HG03159 (cell line): Measurements from ENCODE around the gene PCSK6.

ENCODE experiments used
- ATAC-seq: cut with Tn5 transposase; IDR thresholded peaks from one replicate; pipeline ENCODE4 v1.9.1; 2021; ENCODE audit warnings: mild to moderate bottlenecking, moderate library complexity; ENCODE audit not compliant: unreplicated experiment

PCSK6 gene

DNA sequence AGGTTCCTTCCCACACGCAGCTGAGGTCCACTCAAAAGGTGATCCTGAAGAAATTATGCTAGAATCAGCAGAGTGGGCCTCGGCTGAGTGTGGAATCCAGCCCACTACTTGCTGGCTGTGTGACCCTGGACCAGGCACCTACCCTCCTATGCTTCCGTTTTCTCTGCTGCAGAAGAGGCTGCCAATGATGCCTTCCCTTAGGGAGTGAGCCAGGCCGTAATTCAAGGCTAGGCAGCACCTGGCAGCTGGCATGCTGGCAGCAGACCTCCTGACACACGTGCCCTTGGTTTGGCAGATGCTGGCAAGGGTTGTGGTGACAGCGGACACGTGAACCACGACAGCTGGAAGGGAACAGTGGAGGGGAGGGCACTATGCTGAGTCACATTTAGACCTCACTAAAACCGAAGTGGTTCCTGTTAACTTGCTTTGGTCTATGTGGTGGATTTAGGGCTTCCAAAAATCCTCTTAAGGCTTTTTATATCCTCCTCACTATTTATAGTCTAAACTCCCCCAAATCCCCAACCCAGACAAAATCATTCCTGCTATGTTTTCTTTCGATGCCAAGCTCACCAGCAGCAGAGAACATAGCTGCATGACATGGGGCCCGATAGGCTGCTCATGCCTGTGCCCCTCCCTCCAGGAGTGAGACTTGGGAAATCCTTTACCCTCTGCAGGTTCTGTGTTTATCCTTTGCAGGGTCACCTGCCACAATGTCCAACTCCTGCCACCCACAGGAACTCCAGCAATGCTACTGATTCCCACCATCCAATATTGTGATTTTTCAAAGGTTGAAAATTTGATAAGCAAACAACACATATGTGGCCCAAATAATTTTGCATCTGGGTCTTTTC is 10.6 kb upstream of the PCSK6 start:
- peak; percentile 65 for ATAC-seq

DNA sequence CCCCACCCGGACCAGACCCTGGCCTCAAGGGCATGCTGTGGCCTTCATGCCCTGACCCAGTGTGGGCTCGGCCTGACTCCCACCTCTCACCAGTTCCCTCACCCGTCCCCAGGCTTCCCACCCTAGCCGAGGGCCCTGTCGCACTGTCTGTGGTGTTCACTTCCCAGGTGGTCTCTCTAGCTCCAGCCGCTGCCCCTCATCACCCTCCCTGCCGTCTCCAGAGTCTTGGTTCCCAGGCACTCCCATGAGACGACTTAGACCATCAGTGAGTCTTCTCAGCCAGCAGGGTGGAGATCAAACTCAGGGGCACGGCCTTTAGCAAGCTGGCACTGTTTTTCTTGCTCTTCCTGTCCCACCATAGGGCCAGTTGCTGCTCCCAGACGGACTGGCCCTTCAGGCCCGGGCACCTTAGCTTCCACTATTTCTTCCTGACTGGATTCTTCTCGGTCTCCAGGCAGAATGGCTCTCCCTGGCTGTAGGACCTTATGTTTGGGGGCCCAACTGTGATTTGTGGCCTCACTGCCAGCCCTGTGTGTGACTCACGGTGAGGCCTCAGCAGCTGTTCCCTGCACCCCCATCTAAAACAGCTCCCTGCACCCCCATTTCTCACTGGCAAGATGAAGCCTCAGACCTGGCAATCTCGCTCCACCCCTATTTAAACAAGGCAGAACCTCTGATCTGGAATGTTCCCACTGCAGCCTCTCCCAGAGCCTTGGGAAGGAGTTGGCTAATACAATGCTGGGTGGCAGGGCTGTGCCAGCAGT is 9.4 kb upstream of the PCSK6 start:
- ATAC-seq = no peak

DNA sequence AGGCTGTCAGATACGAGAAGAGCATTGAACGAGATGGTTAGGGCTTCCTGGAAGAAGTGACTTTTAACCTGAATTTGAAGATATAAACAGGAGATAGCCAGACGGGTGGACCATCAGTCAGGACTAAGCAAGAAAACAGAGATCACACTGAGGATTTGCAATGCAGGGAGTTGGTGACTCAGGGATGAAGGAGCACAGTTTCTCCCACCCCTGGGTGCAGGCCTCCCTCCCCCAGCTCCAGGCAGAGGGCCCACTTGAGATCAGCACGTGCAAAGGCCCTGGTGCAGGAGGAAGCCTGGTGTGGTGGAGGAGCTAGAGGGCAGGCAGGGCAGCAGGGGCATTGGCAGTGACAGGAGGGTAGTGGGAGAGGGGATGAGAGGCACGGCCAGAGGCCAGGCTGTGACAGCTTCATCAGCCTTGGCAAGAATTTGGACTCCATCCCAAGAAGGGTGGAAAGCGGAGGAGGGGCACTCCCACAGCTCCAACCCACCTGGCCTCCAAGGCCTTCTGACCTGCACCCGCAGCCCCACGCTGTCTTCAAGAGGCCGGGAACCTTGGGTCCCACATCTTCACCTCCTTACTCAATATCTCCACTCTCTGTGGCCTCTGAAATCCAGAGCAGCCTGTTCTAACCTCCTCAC is 8.7 kb upstream of the PCSK6 start:
- no peak for ATAC-seq

DNA sequence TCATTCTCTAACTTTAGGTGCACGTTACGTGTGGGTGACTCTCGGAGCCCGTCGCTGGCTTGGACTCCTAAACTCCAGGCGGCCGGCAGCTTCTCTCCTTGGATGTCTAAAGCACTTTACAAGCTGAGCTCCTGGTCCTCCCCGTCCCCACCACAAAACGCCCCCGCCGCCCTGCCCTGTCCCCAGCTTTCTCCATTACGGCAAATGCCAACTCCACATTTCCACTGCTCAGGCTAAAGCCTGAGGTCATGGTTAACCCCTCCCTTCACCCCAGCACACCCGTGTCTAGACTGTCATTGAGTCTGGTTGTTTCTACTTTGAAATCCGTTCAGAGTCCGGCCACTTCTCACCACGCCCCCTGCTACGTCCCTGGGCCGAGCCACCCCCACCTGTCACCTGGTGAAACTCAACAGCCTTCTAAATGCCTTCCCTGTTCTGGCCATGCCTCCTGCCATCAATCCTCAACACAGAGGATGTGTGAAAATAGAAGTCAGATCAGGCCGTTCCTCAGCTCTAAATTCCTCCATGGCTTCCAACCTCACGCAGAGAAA is 8.1 kb upstream of the PCSK6 start:
- no peak for ATAC-seq

DNA sequence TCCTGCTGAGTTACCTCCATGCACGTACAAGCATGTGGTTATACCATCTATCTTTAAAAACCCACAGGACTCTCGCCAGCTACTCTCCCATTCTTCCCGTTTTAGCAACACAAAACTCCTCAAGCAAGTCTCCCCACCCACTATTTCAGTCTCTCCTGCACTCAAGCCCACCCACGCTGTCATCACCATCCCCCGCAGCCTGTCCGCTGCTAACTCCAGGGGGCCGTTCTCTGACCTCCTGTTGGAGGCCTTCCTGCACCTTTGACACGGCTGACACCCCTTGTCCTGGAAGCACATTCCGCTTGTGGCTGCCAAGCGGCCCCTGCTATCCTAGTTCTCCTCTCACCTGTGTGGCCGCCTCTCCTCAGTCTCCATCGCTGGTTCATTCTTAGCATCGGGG is 7.5 kb upstream of the PCSK6 start:
- ATAC-seq = no peak

DNA sequence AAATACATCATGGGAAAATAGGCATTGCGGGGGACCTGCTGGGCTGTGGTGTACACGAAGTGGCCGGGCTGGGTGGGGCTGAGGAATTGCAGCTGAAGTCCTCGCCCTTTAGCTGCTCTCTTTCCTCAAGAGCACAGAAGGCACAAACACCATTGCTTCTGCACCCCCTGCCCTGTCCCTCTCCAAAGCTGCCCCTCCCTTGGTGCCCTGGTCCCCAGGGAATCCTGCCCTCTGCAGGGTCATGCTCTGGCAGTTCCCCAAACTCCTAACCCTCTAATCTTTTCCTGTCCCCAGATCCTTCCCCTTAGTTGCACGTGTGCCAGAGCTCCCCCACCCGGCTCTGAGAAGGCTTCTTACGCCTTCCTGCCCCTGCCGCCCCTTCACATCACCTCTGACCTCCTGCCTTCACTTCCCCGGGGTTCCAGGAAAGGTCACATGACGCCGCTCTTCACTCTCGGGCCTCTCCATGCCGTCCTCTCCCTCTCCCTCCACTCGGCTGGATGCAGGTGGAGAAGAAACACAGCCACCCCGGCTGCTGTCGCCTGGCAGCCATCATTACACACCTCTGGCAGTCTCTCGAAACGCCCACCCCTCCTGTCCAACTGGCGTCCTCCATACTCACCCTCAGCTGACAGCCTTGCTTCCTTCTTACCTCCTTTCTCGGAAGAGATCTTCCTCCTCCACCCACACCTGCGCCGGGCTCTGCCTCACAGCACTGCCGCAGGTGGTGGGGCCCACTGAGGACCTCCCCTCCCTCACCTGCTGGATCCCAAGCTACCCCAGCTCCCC is 6.9 kb upstream of the PCSK6 start:
- no peak for ATAC-seq

DNA sequence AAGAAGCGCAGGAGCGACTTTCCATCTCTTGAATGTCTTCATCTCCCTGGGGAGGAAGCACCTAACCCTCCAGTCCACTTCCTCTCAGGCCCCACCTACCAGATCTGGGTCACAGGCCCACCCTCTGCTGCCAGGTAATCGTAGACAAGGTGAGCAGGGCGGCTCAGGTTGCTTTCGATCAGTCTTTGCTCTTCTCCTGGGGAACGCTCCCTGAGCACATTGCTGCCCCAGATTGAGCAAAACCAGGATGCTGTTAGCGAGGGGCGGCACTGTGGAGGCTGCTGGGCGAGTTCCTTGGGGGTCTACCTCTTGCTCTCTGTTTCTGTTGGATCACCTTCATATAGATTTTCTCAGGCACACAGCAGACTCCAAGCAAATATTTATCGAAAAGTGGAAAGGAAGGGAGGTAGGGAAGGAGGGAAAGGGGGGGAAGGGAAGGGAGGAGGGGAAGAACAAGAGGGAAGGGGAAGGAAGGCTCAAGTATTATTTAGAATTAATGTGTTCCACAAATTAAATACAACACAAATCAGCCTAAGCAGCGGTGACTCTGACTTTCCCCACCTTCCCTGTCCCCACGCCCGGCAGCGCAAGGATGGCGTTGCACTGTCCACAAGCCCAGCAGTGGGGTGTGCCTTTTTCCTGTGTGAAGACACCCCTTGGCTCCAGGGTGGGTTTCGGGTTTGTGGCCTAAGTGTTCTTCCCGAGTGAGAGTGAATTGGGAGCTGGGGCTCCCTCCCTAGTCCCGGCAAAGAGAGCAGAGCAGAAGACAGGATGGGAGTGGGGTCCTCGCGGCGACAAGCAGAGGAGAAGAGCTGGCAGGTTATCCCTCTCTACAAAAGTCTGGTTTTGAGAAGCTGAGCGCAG is 6.1 kb upstream of the PCSK6 start:
- no peak for ATAC-seq

DNA sequence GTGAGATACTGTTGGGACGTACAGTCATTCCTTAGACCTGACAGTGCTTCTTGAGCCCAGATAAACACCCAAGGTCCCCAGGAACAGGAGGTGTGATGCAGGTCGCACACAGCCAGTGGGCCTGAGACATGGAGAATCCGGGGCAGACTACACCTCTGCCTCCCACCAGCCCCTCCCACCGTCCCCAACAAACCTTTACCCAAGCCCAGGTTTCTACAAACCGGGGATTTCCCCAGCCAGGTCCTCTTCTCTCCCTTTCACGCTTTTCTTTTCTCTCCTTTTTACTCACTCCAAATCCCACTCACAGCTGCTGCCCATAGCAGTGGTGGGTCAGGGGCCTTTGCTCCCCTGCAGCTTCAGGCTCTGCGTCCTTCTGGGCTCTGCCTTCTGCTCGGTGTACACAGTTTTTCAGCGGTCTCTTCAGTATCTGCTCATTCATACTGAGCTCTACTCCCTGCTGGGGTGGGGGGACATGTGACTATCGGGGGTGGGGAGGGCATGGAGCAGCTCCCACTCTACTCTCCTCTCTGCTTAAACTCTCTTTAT is 4.8 kb upstream of the PCSK6 start:
- no peak for ATAC-seq

DNA sequence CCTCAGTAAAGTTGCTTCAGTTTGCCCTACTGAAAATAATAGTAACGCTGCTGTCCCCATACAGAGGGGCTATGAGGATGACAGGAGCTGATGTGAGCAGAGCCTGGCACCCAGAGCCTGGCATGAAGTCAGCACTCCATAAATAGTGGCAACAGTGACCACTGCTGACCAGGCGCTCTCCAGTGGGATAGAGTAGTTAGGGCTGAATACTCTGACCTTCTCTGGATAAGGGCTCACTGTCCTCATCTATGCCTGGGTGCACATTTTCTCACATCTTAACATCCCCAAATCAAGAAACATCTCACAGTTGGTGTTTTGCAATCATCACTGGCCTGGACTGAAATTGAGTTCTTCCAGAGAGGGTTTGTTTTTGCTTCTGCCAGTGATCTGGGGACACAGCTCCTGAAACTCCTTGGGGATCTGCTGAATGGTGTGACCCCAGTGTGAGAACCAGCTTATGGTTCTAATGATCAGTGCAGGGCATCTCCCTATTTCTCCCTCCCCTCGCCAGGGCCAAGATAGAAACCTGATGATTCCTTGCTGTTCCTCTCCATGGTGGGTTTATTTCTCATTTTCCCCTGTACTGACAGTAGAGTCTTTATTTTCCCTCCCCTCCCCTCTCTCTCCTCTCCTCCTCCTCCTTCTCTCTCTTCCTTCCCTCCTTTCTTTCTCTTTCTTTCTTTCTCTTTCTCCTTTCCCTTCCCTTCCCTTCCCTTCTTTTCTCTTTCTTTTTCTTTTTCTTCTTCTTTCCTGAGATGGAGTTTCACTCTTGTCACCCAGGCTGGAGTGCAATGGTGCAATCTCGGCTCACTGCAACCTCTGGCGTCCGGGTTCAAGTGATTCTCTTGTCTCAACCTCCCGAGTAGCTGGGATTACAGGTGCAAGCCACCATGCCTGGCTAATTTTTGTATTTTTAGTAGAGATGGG is 3.5 kb upstream of the PCSK6 start:
- no peak for ATAC-seq

DNA sequence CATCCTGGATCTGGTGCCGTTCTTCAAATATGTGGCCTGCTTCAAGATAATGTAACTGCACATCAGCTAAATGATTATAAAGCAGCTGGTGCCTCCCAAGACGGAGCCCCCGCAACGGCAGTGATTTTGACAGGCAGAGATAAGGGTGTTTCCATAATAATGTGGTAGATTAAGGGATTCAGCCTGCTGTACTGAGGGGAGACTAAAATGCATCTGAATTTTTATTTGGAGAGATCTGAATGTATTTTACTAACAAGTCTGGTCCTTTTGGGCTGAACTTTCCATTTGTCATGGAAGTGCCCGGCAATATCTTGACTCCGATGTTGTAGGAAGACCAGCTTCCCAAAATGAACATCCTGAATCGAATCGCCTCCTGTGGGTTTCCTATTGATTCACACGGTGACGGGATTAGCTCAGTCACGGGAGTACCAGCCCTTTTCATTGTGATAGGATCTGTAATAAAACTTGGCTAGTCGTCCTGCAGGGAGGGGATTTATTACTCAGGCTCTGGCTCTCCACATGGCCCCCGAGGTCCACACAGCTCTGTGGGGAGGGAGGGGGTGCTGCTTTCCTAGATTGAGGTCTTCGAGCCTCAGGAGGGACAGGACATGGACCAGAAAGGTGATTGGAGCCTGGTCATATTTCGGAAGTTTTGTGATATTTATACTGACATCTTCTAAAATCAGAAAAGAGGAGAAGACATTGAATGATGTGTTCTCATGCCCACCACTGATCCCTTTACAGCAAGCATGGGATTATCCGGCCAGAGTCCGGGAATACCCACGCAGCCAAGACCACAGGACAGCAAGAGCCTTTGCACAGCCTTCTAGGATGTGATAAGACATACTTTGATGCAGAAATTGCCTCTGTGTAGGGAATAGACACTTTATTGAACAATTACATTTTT is 2.5 kb upstream of the PCSK6 start:
- ATAC-seq = no peak

DNA sequence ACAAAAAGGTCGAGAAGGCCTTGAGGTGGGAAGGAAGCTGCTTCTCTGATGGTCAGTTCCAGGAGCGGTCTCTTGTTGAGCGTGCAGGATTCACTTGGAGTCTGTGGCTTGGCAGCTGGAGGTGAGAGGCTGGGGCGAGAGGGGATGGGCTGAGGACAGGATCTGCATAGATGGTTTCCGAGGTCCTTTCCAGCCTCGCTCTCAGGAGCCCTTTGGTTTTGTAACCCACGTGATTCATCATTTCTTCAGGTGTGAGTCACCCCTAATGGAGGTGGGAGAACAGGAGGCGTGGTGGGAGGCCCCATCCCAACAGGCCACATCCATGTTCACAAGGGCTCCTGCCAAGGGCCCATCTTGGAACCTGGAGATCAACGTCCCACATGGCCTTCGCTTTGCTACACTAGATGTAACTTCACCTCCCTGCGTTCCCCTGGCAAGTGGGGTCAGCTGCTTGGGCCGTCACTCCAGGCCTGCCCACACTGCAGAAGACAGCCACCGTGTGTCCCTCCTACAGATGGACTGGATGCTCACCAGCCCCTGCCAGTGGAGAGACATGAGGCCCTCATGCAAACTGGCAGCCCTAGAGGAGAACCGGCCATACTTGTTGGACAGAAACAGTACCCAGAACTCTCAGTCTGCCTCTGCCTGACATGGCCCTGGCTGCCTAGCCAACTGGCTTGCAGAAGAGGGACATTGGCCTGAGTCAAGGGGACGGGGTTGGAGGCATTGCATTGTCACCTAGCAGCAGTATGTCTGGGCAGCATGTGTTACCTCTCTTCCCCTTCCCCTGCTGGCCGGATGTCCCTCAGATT is 1.6 kb upstream of the PCSK6 start:
- no peak for ATAC-seq

DNA sequence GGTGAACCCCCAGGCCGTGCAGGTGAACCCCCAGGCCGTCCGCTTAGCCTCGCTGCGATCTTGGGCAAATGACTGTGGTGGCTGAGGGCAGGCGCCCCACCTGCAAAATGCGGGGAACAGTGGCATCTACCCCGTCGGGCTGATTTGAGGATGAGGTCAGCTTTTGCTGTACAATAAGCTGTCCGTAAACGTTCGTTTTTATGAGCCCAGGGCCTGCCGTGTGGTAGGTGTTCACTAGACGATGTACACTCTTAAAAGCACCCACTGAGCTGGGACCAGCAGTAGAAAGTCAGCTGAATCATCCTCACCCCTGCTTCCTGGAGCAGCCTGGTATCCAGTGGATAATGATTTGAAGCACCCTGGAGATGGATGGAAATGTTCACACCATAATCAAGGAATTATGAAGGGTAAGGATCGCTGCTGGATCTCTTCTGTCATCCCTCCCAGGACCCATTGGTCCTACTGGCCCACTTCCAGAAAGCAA is 943 bp upstream of the PCSK6 start:
- ATAC-seq = no peak

DNA sequence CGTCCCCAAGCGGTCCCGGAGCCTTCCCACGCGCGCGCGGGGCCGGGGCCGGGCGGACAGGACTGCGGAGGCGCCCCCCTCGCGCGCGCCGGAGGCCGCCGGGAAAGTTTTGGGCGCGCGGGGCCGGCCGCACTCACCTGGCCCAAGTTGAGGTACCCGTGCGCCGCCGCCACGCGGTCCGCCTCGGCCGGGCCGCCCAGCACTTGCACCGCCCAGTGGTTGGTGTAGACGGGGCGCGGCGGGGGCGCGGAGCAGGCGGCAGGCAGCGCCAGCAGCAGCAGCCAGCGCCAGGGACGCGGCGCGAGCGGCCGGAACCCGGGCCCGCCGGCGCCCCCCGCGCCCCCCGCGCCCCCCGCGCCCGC is 289 bp downstream of the PCSK6 start:
- ATAC-seq = no peak

DNA sequence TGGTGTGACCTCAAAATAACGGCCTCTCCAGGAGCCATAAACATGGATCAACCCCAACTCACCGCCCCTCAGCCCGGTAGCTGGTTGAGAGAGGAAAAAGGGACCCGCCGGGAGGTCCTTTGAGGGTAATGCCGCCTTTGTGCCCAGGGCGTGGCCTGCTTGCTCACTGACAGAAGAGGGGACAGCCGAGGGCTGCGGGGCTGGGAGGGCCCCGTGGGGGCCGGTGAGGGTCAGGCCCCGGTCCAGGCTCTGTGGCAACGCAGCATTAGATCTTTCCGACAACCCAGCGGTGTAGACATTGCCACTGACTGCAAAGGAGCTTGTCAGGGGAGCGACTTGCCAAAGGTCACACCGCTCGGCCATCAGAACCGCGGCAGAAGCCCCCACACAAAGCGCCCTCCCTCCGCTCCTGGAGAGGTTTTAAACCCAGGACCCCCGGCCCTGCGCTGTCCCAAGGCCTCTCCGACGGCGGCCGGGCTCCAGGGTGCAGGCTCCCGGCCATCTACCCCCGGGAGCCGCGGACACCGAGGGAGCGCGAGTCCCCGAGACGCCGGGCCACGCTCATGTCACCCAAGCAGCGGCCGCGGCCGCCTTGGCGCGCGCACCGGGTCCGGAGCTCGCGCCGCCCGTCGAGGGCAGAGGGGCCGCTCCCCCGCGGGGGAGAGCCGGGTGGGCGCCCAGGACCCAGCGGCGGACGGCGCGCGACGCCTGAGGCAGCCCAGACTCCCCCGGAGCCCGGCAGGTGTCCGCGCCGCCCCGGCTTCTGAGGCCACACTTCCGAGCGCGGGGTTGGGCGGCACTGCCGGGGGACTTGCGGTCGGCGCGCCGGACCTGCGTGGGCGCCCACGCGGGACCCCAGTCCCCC is 975 bp downstream of the PCSK6 start:
- no peak for ATAC-seq

DNA sequence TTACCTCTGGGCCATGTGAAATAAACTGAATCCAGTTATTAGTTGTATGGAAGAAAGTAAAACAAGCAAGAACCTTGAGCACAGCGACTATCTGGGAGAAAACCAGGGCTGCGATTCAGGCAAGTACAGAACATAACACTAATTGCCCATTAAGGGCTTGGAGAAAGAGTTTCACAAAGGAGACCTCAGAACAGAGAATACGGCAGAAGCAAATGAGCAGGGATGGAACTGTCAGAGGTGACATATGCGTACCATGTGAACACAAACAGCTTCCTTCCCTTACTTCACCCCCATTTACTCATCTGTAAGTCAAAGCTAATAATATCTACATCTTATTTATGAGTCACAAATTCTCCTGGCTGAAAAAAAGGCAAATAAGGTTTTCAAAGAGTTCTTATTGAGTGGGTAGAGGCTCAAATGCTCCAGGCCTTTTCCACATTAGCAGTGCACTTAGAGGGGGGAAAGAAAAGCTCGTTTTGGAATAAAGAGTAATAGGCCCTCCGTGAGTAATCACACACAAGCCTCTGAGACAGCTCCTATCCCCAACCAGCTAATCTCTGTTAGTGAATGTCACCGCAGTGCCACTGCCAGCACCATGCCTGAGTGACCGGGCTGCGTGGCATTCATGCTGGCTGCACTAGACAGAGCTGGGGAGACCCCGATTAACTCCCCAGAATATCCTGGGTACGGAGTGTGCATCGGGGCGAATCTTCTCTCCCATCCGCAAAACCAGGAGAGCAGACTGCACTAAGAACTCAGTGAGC is 2.6 kb downstream of the PCSK6 start:
- no peak for ATAC-seq
